ENCODE data around the gene LIN7B.
"Not testable (repeated sequence)": the region's sequence is repeated elsewhere in the genome, so short reads cannot be mapped to it uniquely, and the experiment has no call there.

Gene LIN7B

DNA sequence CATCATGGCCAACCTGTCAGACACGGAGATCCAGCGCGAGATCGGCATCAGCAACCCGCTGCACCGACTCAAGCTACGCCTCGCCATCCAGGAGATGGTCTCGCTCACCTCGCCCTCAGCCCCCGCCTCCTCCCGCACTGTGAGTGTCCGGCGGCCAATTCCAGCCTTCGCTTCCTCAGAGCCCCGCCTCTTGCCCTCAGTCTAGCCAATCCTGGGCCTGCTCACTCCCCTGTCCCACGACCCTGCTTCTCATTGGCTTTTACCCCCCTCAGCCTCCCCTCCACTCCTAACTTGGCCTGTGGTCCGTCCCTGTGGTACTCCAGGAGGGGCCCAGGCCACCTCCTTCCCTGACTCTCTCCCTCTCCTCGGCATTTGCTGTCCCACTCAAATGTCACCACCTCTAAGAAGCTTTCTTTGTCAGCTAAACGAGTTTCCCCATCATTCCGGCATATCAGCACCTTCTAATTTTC is 28.7 kb downstream of the LIN7B start:
- DNase-seq (ENCODE audit: low read depth in 2 of 2): peak in 1 of 2 donors; percentile 19

- peak; percentile 55 to 70 for DNase-seq (ENCODE audit: low read depth in 2 of 2)
Measured at GRCh38 chr19:49145573-49146407, 31.6 kb downstream of the LIN7B start.

DNA sequence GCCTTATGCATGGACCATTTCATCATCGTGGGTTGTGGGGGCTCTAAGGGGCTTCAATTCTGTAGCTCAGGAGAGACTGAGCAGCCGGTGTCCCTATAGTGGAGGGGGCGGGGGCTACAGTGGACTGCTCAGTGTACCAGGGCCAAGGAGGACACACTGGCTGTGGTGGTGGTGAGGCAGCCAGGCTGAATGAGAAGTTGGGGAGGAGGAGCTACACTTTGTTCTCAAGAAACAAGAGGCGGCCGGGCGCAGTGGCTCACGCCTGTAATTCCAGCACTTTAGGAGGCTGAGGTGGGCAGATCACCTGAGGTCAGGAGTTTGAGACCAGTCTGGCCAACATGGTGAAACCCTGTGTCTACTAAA is 32.2 kb downstream of the LIN7B start:
- DNase-seq (ENCODE audit: low read depth in 2 of 2): not testable (repeated sequence)

- no peak for DNase-seq (ENCODE audit: low read depth in 2 of 2)
Measured at GRCh38 chr19:49148044-49148682, 34.0 kb downstream of the LIN7B start.

- DNase-seq (ENCODE audit: low read depth in 2 of 2): peak in 1 of 2 donors; percentile 61
Measured at GRCh38 chr19:49148784-49149651, 34.8 kb downstream of the LIN7B start.

- no peak for DNase-seq (ENCODE audit: low read depth in 2 of 2)
Measured at GRCh38 chr19:49149652-49150105, 35.5 kb downstream of the LIN7B start.

GRCh38 chr19:49150106-49150943 is 36.2 kb downstream of the LIN7B start:
- peak in 1 of 2 donors; percentile 23 for DNase-seq (ENCODE audit: low read depth in 2 of 2)

GRCh38 chr19:49150944-49151243 is 36.7 kb downstream of the LIN7B start:
- no peak for DNase-seq (ENCODE audit: low read depth in 2 of 2)

GRCh38 chr19:49151267-49152118 is 37.3 kb downstream of the LIN7B start:
- peak in 1 of 2 donors; percentile 13 for DNase-seq (ENCODE audit: low read depth in 2 of 2)

GRCh38 chr19:49152119-49152550 is 38.0 kb downstream of the LIN7B start:
- DNase-seq (ENCODE audit: low read depth in 2 of 2): no peak

DNA sequence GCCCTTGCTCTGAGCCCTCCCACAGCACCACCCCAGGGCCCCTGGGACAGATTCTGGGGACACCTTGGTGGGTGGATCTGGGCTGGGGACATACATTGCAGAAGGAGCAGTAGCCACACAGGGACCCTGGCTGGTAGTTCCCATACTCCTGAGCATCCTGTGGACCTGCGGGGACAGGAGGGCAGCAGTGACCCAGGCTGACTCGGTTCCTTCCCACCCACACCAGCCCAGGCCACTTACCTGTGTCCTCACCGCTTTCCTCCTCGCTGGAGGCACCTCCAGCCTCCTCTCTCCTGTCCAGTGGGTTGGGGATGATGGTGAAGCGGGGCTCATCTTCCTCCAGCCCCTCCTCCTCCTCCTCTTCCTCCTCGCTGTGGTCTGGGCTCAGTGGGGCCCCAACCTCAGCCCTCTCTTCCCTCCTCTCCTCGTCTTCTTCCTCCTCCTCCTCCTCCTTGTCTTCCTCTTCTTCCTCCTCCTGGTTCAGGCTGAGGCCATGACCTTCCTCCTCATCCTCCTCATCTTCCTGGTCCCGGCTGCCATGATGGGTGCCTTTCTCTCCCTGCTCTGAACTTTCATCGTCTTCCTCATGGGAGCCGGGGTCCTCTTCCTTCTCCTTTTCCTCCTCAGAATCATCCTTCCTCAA is 39.1 kb downstream of the LIN7B start:
- no peak for DNase-seq (ENCODE audit: low read depth in 2 of 2)

- no peak for DNase-seq (ENCODE audit: low read depth in 2 of 2)
Measured at GRCh38 chr19:49154279-49154678, 40.1 kb downstream of the LIN7B start.

GRCh38 chr19:49155005-49155819 is 41.0 kb downstream of the LIN7B start, which contains the start of gene HRC:
HRC (minus strand) TSS chr19:49155396; CDS start chr19:49155237, 159 bp downstream.
- DNase-seq (ENCODE audit: low read depth in 2 of 2): no peak

DNA sequence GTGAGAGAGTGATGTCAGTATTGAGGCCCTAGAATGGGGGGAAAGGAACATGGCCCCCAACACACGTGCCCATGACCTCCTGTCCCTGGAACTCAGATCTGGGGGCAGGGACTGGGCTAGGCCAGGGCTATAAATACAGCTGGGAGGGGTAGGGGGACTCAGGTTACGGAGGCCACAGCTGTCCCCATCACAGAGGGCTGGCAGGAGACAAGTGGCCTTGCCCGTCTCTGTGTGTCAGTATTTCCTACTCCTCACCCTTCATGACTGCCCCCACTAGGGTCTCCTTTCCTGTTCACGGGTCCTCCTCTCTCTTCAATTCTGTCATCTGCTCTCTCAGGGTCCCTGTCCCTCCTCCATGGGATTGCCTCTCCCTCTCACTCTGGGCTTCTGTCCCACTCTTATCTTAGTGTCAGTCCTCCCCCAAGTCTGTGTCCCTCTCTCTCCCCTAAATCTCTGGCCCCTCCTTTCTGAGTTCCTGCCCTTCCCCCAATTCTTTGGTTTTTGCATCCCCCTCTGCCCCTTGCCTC is 41.7 kb downstream of the LIN7B start:
- no peak for DNase-seq (ENCODE audit: low read depth in 2 of 2)

- DNase-seq (ENCODE audit: low read depth in 2 of 2): no peak
Measured at GRCh38 chr19:49157445-49158224, 43.5 kb downstream of the LIN7B start, which contains the start of gene TRPM4. TRPM4 (plus strand) TSS chr19:49157792; CDS start chr19:49157867, 75 bp downstream.

- no peak for DNase-seq (ENCODE audit: low read depth in 2 of 2)
Measured at GRCh38 chr19:49160450-49161189, 46.5 kb downstream of the LIN7B start.

DNA sequence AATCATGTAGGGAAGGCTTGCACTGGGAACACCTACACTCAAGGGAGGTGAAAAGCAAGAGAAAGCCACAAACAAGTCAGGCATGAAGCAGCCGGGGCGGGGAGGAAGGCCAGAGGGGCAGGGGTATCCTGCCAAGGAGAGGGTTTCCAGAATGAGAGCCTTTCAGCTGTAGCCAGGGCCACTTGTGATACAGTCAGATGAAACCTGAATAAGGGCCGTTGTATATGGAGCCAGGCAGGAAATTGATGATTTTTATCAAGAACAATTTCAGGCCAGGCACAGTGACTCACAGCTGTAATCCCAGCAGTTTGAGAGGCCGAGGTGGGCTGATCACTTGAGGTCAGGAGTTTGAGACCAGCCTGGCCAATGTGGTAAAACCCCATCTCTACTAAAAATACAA is 47.8 kb downstream of the LIN7B start:
- no peak for DNase-seq (ENCODE audit: low read depth in 2 of 2)
